Neural progenitor cell (in vitro differentiated cells): ENCODE measurements around the gene PTHLH. TPM values are rescaled to one million over a fixed set of nuclear protein-coding genes. Genes with fewer than 3 reads are reported as not detected.

Experiments
- DNase-seq: peaks from one replicate; pipeline ENCODE4 v3.0.0-alpha.2; 2016; ENCODE audit warnings: low spot score
- H2AFZ ChIP-seq: fragments of 200-600 bp; sonication (generic); replicated peaks from 2 replicates; pipeline ENCODE4 v1.6.1; 2016; ENCODE audit warnings: antibody characterized with exemption
- H3F3A ChIP-seq: fragments of 200-600 bp; sonication (generic); 2 replicates; pipeline ENCODE4 v1.6.1; 2016; ENCODE audit warnings: antibody characterized with exemption, low read depth
- H3K27ac ChIP-seq: fragments of 200-600 bp; sonication (generic); 2 replicates; pipeline ENCODE4 v1.5.1; 2016; ENCODE audit warnings: mild to moderate bottlenecking
- H3K27me3 ChIP-seq: fragments of 200-600 bp; sonication (generic); 2 replicates; pipeline ENCODE4 v1.6.1; 2016; ENCODE audit warnings: mild to moderate bottlenecking, moderate library complexity
- H3K36me3 ChIP-seq: fragments of 200-600 bp; sonication (generic); 2 replicates; pipeline ENCODE4 v1.5.1; 2016
- H3K4me1 ChIP-seq: fragments of 200-600 bp; sonication (generic); 2 replicates; pipeline ENCODE4 v1.6.1; 2016; ENCODE audit warnings: mixed run types
- H3K4me2 ChIP-seq: fragments of 200-600 bp; sonication (generic); 2 replicates; pipeline ENCODE4 v1.6.1; 2016
- H3K4me3 ChIP-seq: fragments of 200-600 bp; sonication (generic); 2 replicates; pipeline ENCODE4 v1.5.1; 2016
- H3K79me2 ChIP-seq: fragments of 200-600 bp; sonication (generic); 2 replicates; pipeline ENCODE4 v1.6.1; 2016; ENCODE audit warnings: low read depth
- H3K9ac ChIP-seq: fragments of 200-600 bp; sonication (generic); 2 replicates; pipeline ENCODE4 v1.6.1; 2016
- H3K9me3 ChIP-seq: fragments of 200-600 bp; sonication (generic); 2 replicates; pipeline ENCODE4 v1.5.1; 2016; ENCODE audit warnings: low read depth
- H4K20me1 ChIP-seq: fragments of 200-600 bp; sonication (generic); 2 replicates; pipeline ENCODE4 v1.6.1; 2016; ENCODE audit warnings: low read depth
- H3K27ac Mint-ChIP-seq: 3 replicates; pipeline ENCODE4 v1.8.0; 2021; ENCODE audit warnings: mixed read lengths
- H3K27me3 Mint-ChIP-seq: 2 replicates; pipeline ENCODE4 v1.8.0; 2022; ENCODE audit warnings: low read depth, mild to moderate bottlenecking, inconsistent platforms, moderate library complexity, mixed read lengths; ENCODE audit not compliant: insufficient read depth
- H3K36me3 Mint-ChIP-seq: 3 replicates; pipeline ENCODE4 v1.8.0; 2021; ENCODE audit warnings: mixed read lengths
- H3K4me1 Mint-ChIP-seq: 3 replicates; pipeline ENCODE4 v1.8.0; 2021; ENCODE audit warnings: mixed read lengths
- H3K4me3 Mint-ChIP-seq: 3 replicates; pipeline ENCODE4 v1.8.0; 2021; ENCODE audit warnings: mild to moderate bottlenecking, moderate library complexity, mixed read lengths
- H3K9me3 Mint-ChIP-seq: 3 replicates; pipeline ENCODE4 v1.8.0; 2020; ENCODE audit warnings: mixed read lengths
- CTCF ChIP-seq: fragments of 200-600 bp; sonication (generic); IDR thresholded peaks from 2 replicates; pipeline ENCODE4 v1.5.1; 2017; ENCODE audit warnings: antibody characterized with exemption, mild to moderate bottlenecking
- EZH2 ChIP-seq: fragments of 200-600 bp; sonication (generic); IDR thresholded peaks from 2 replicates; pipeline ENCODE4 v1.6.1; 2017; ENCODE audit warnings: antibody characterized with exemption, mild to moderate bottlenecking, moderate library complexity
- EZH2phosphoT487 ChIP-seq: fragments of 200-600 bp; sonication (generic); IDR thresholded peaks from 2 replicates; pipeline ENCODE4 v1.6.1; 2017; ENCODE audit warnings: antibody characterized with exemption
- total RNA-seq: library from RNA; depleted of rRNA; stranded (reverse); fragments of >200 nt; gene quantifications from 2 replicates; pipeline ENCODE4 v1.2.3, GENCODE V29; 2015; ENCODE audit warnings: low replicate concordance

The PTHLH gene
- total RNA-seq, 1 donor from 2014 or later: not detected

DNA sequence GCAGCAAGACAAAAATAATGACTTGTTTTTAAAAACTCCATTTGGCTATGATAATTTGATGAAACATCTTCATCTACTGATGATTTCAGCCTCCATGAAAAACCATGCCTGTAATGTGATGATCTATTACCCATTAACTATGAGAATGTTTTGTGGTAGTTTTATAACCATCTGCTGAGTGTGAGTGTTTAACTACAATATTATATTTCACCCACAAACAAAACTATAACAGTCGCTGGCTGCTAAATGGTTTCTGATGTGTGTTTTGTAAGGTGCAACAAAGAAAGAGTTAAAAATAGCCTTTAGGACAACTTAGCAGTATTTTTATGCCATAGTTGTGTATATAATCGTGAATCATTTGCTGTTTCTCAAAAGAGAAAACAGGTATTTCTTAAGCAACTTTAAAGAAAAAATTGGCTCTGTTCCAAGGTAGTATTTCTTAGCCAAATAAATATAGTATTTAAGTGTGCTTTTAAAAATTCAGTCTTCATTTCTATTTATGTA lies 4.9 kb downstream of the PTHLH start:
- peaks cover 80% of the 10 kb centered on the region for H3K27me3 ChIP-seq

GRCh38 chr12:27966870-27967269 lies 5.7 kb downstream of the PTHLH start:
- no peak for DNase-seq
- Mint-ChIP-seq H3K9me3 (no peaks in the 10 kb centered on the region), H3K36me3 (no peaks in the 10 kb centered on the region), H3K27ac (no peak overlapping the region), H3K4me1 (peaks cover 26% of the 10 kb centered on the region), H3K27me3 (peaks cover 53% of the 10 kb centered on the region), H3K4me3 (no peak overlapping the region)
- peaks cover 15% of the 10 kb centered on the region for H3K4me1 ChIP-seq
- H2AFZ ChIP-seq: no peak overlapping the region
- no peaks in the 10 kb centered on the region for H3K9me3 ChIP-seq
- H3K36me3 ChIP-seq: no peaks in the 10 kb centered on the region
- H3K9ac ChIP-seq: no peak overlapping the region
- no peaks in the 10 kb centered on the region for H3K79me2 ChIP-seq
- H3F3A ChIP-seq: peaks cover 32% of the 10 kb centered on the region
- H3K27ac ChIP-seq: no peak overlapping the region
- H3K4me3 ChIP-seq: no peak overlapping the region
- no peak overlapping the region for H3K4me2 ChIP-seq
- TF ChIP-seq EZH2 (no peak), CTCF (no peak), EZH2phosphoT487 (no peak)
- H4K20me1 ChIP-seq: peaks cover 33% of the 10 kb centered on the region
- peaks cover 73% of the 10 kb centered on the region for H3K27me3 ChIP-seq

More for the DNA sequence above, 4.9 kb downstream of the PTHLH start:
- Histone ChIP-seq H3K36me3 (no peaks in the 10 kb centered on the region), H3F3A (peaks cover 32% of the 10 kb centered on the region), H3K9me3 (no peaks in the 10 kb centered on the region), H2AFZ (no peak overlapping the region), H3K4me2 (no peak overlapping the region), H3K4me1 (peaks cover 15% of the 10 kb centered on the region), H3K27ac (no peak overlapping the region), H3K79me2 (no peaks in the 10 kb centered on the region), H3K4me3 (no peak overlapping the region), H3K9ac (no peak overlapping the region), H4K20me1 (peaks cover 40% of the 10 kb centered on the region)
- H3K4me1 Mint-ChIP-seq: peaks cover 26% of the 10 kb centered on the region
- no peaks in the 10 kb centered on the region for H3K36me3 Mint-ChIP-seq
- TF ChIP-seq CTCF (no peak), EZH2phosphoT487 (no peak), EZH2 (no peak)
- no peak overlapping the region for H3K4me3 Mint-ChIP-seq
- peaks cover 57% of the 10 kb centered on the region for H3K27me3 Mint-ChIP-seq
- H3K27ac Mint-ChIP-seq: no peak overlapping the region
- no peak for DNase-seq
- no peaks in the 10 kb centered on the region for H3K9me3 Mint-ChIP-seq

GRCh38 chr12:27965966-27966365 lies 6.6 kb downstream of the PTHLH start:
- H3K36me3 ChIP-seq: no peaks in the 10 kb centered on the region
- Mint-ChIP-seq H3K4me1 (peaks cover 20% of the 10 kb centered on the region), H3K36me3 (no peaks in the 10 kb centered on the region), H3K4me3 (no peak overlapping the region), H3K27me3 (peaks cover 44% of the 10 kb centered on the region), H3K9me3 (no peaks in the 10 kb centered on the region), H3K27ac (no peak overlapping the region)
- peaks cover 25% of the 10 kb centered on the region for H4K20me1 ChIP-seq
- peaks cover 15% of the 10 kb centered on the region for H3K4me1 ChIP-seq
- H3K4me3 ChIP-seq: no peak overlapping the region
- no peak for DNase-seq
- no peak overlapping the region for H3K4me2 ChIP-seq
- peaks cover 26% of the 10 kb centered on the region for H3F3A ChIP-seq
- no peak overlapping the region for H2AFZ ChIP-seq
- H3K27ac ChIP-seq: no peak overlapping the region
- H3K9me3 ChIP-seq: no peaks in the 10 kb centered on the region
- TF ChIP-seq EZH2 (no peak), CTCF (no peak), EZH2phosphoT487 (no peak)
- peaks cover 63% of the 10 kb centered on the region for H3K27me3 ChIP-seq
- no peak overlapping the region for H3K9ac ChIP-seq
- H3K79me2 ChIP-seq: no peaks in the 10 kb centered on the region
